T-cell (primary cell): ENCODE results near the gene CHURC1. TPM values are rescaled to one million over a fixed set of nuclear protein-coding genes. Genes with fewer than 3 reads are reported as not detected.
A peak's percentile ranks its signal among the peaks of the same experiment; 100 is the strongest.

Experiments
- ATAC-seq, 4 experiments: fragments of 200-7000 bp in 3 of 4; fragments of 150-1000 bp in 1 of 4; cut with Tn5 transposase; replicated peaks in 1 of 4; 1 replicate in 3 of 4; 2 replicates in 1 of 4; pipeline ENCODE4 v1.10.0; 2021; ENCODE audit warnings: moderate library complexity in 3 of 4, mild to moderate bottlenecking in 2 of 4, moderate number of reproducible peaks in 1 of 4
- CTCF ChIA-PET, 2 donors: fragments of 300-600 bp; sonication (Branson Sonifier 250); formaldehyde crosslinking; loops; one replicate each; lab custom pipeline; 2022; ENCODE audit warnings: antibody characterized with exemption in 2 of 2; lab: Charles Lee
- POLR2A ChIA-PET, 2 donors: fragments of 300-600 bp; sonication (Branson Sonifier 250); formaldehyde crosslinking; loops; one replicate each; lab custom pipeline; 2022; ENCODE audit warnings: antibody characterized with exemption in 2 of 2; lab: Charles Lee
- DNase-seq, 35 experiments: peaks; one replicate each; pipeline versions ENCODE4 v3.0.0 to v3.0.0-alpha.2; 2013 to 2023
- H3K27ac ChIP-seq: one replicate; pipeline ENCODE4 v1.5.1; 2013; ENCODE audit warnings: low read length
- H3K27me3 ChIP-seq, 2 experiments: replicated peaks in 1 of 2; 1 replicate in 1 of 2; 2 replicates in 1 of 2; pipeline versions ENCODE4 v1.6.1 to v1.7.0; 2013; ENCODE audit warnings: low read length in 1 of 2, mixed read lengths in 1 of 2; ENCODE audit not compliant: control insufficient read depth in 2 of 2, insufficient read depth in 2 of 2; ENCODE audit errors: extremely low read depth in 1 of 2
- H3K36me3 ChIP-seq, 2 donors: 1 replicate in 1 of 2; 2 replicates in 1 of 2; pipeline versions ENCODE4 v1.6.1 to v1.7.0; 2013; ENCODE audit warnings: low read length in 1 of 2; ENCODE audit not compliant: control insufficient read depth in 2 of 2, insufficient read depth in 1 of 2; ENCODE audit errors: extremely low read depth in 1 of 2
- H3K4me1 ChIP-seq, 2 experiments: 1 replicate in 1 of 2; 2 replicates in 1 of 2; pipeline versions ENCODE4 v1.6.1 to v1.7.0; 2013; ENCODE audit warnings: low read length in 2 of 2, mixed read lengths in 1 of 2; ENCODE audit not compliant: insufficient read depth in 2 of 2, control insufficient read depth in 1 of 2; ENCODE audit errors: extremely low read depth in 1 of 2
- H3K4me3 ChIP-seq, 2 donors: 1 replicate in 1 of 2; 2 replicates in 1 of 2; pipeline versions ENCODE4 v1.5.1 to v1.7.0; 2013; ENCODE audit warnings: mild to moderate bottlenecking in 2 of 2, low read length in 1 of 2, moderate library complexity in 1 of 2; ENCODE audit not compliant: control insufficient read depth in 1 of 2; ENCODE audit errors: extremely low read depth in 1 of 2
- H3K9me3 ChIP-seq: 2 replicates; pipeline ENCODE4 v1.7.0; 2013
- H3K27ac Mint-ChIP-seq, 2 donors: one replicate each; pipeline ENCODE4 v1.8.0; 2020 to 2021; ENCODE audit warnings: mild to moderate bottlenecking in 2 of 2, mixed read lengths in 2 of 2
- H3K27me3 Mint-ChIP-seq, 2 donors: one replicate each; pipeline ENCODE4 v1.8.0; 2021 to 2022; ENCODE audit warnings: mixed read lengths in 2 of 2
- H3K36me3 Mint-ChIP-seq: one replicate; pipeline ENCODE4 v1.8.0; 2021; ENCODE audit warnings: mixed read lengths
- H3K4me1 Mint-ChIP-seq, 3 donors: one replicate each; pipeline ENCODE4 v1.8.0; 2020 to 2022; ENCODE audit warnings: mixed read lengths in 3 of 3, mild to moderate bottlenecking in 1 of 3
- H3K4me3 Mint-ChIP-seq, 3 donors: one replicate each; pipeline ENCODE4 v1.8.0; 2020 to 2022; ENCODE audit warnings: mild to moderate bottlenecking in 3 of 3, mixed read lengths in 3 of 3, moderate library complexity in 3 of 3
- H3K9me3 Mint-ChIP-seq, 3 donors: one replicate each; pipeline ENCODE4 v1.8.0; 2020 to 2022; ENCODE audit warnings: mixed read lengths in 3 of 3
- WGBS: methylation state at CpG from one replicate; pipeline ENCODE4 v1.1.5; 2013; ENCODE audit warnings: missing lambda C conversion rate; ENCODE audit not compliant: insufficient coverage; 5-methylcytosine and 5-hydroxymethylcytosine counted together
- total RNA-seq, 35 experiments: library from RNA in 6 of 35; stranded (reverse) in 6 of 35; fragments of 120-200 nt in 1 of 35; gene quantifications; one replicate each; pipeline versions ENCODE4 v1.2.1 to v1.2.4 and lab custom pipeline; 2013 to 2026

The CHURC1 gene
- total RNA-seq, 5 donors from 2014 or later (not counting 1 experiment from before 2014, with no cell fraction given) = 57.6 to 99.7 (median 91.1) TPM

DNA sequence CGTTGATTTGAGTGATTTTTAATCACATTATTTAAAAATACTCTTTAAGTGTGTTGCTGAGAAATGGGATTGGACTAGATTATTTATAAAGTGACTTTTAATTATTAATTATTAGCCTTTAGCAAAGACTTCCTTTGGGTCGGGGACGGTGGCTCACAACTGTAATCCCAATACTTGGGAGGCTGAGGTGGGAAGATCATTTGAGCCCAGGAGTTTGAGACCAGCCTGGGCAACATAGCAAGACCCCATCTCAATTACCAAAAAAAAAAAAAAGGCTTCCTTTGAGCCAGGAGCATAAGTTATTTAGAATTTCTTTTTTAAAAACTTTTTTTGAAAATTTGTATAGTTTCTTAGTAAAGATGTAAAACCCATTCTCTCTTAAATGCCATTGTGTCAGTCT is 8.8 kb downstream of the CHURC1 start:
- Mint-ChIP-seq H3K36me3 (peaks cover 40% of the 10 kb centered on the region), H3K27me3 (no peaks in the 10 kb centered on the region), H3K4me3 (no peak overlapping the region), H3K27ac (no peak overlapping the region), H3K9me3 (no peaks in the 10 kb centered on the region), H3K4me1 (peaks cover 68 to 70% (median 68%) of the 10 kb centered on the region in 3 donors)
- ATAC-seq (no peak), DNase-seq (no peak)
- Histone ChIP-seq H3K4me1 (peaks cover 21 to 22% of the 10 kb centered on the region in 2 experiments), H3K36me3 (peaks cover 0 to 44% of the 10 kb centered on the region in 2 donors), H3K4me3 (no peak overlapping the region), H3K27ac (no peak overlapping the region), H3K9me3 (no peaks in the 10 kb centered on the region), H3K27me3 (no peaks in the 10 kb centered on the region)
- WGBS = no CpG with 5 or more reads among the region's 3 CpGs
- ChIA-PET POLR2A (interaction anchor here (0.7 to 3.8 kb wide), 2 partner anchors 8 kb away, joined by 3 to 20 read pairs; partner anchors contain the start of gene CHURC1 (in 1 of the 2)), CTCF (interaction anchor here (0.6 to 2.5 kb wide), 4 partner anchors 8 to 45 kb away, joined by 3 to 10 read pairs (median 4); no protein-coding TSS in a partner anchor)

- DNase-seq = no peak
- Histone ChIP-seq H3K27ac (peak overlapping the region; percentile 82), H3K4me1 (peaks cover 38 to 48% of the 10 kb centered on the region in 2 experiments), H3K36me3 (peaks cover 0 to 58% of the 10 kb centered on the region in 2 donors), H3K9me3 (no peaks in the 10 kb centered on the region), H3K4me3 (no peak overlapping the region), H3K27me3 (no peaks in the 10 kb centered on the region)
- ChIA-PET POLR2A (interaction anchor here (0.6 to 3.8 kb wide), 4 partner anchors 12 to 384 kb away, joined by 3 to 20 read pairs (median 7); partner anchors contain the start of gene CHURC1 (in 2 of the 2)), CTCF (interaction anchor here (1.3 to 1.6 kb wide), 3 partner anchors 7 to 11 kb away, joined by 3 to 13 read pairs (median 4); partner anchors contain the start of gene CHURC1 (in 1 of the 2))
- WGBS = no CpG with 5 or more reads among the region's 4 CpGs
- H3K36me3 Mint-ChIP-seq = peaks cover 39% of the 10 kb centered on the region
- H3K4me3 Mint-ChIP-seq = peak overlapping the region in 1 of 3 donors; percentile 24
- peaks cover 37 to 43% (median 38%) of the 10 kb centered on the region in 3 donors for H3K4me1 Mint-ChIP-seq
- no peaks in the 10 kb centered on the region for H3K9me3 Mint-ChIP-seq
- ATAC-seq = no peak
- H3K27me3 Mint-ChIP-seq = no peaks in the 10 kb centered on the region
- peak overlapping the region; percentile 75 to 83 for H3K27ac Mint-ChIP-seq
Measured at GRCh38 chr14:64926398-64926995, 12.2 kb downstream of the CHURC1 start.

DNA sequence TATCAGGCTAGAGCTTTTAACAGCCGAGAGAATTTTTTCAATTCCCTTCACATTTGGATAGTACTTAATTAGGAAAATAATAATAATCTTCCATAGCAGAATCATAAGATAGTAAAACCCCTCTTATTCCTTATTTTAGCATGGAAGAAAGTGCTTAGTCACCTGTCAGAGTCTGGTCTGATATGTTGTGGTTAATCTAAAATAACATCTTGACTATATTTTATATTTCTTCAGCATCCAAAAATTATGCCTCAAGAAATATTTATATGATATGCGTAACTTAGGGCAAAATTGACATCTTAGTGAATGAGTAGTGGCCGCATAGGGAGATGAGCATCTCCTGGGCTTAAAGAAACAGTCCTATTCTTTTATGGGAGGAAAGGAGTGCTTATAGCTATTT is 12.8 kb downstream of the CHURC1 start:
- Mint-ChIP-seq H3K27me3 (no peaks in the 10 kb centered on the region), H3K4me1 (peaks cover 32 to 37% (median 35%) of the 10 kb centered on the region in 3 donors), H3K36me3 (peaks cover 35% of the 10 kb centered on the region), H3K4me3 (no peak overlapping the region), H3K27ac (peak overlapping the region; percentile 75 to 83), H3K9me3 (no peaks in the 10 kb centered on the region)
- ChIA-PET CTCF (interaction anchor here (0.7 to 1.6 kb wide), 4 partner anchors 8 to 12 kb away, joined by 3 to 13 read pairs (median 4); partner anchors contain the start of gene CHURC1 (in 1 of the 2)), POLR2A (interaction anchor here (0.7 to 2.4 kb wide), 2 partner anchors 12 to 45 kb away, joined by 3 to 10 read pairs; partner anchors contain the start of gene CHURC1 (in 1 of the 2))
- ATAC-seq = no peak
- peaks cover 0 to 60% of the 10 kb centered on the region in 2 donors for H3K36me3 ChIP-seq
- H3K4me3 ChIP-seq = no peak overlapping the region
- no peaks in the 10 kb centered on the region for H3K27me3 ChIP-seq
- no peak for DNase-seq
- H3K4me1 ChIP-seq = peaks cover 38 to 52% of the 10 kb centered on the region in 2 experiments
- no peaks in the 10 kb centered on the region for H3K9me3 ChIP-seq
- peak overlapping the region; percentile 82 for H3K27ac ChIP-seq
- WGBS = 90% methylated on average over 2 of the region's 3 CpGs

GRCh38 chr14:64928239-64929013 is 14.2 kb downstream of the CHURC1 start:
- WGBS = 20% methylated on average over 3 of the region's 7 CpGs
- peaks cover 32 to 33% (median 32%) of the 10 kb centered on the region in 3 donors for H3K4me1 Mint-ChIP-seq
- H3K27me3 ChIP-seq = no peaks in the 10 kb centered on the region
- H3K36me3 Mint-ChIP-seq = peaks cover 43% of the 10 kb centered on the region
- peak in 4 of 35 experiments; percentile 3 to 60 (median 15) for DNase-seq
- H3K4me1 ChIP-seq = peaks cover 38 to 52% of the 10 kb centered on the region in 2 experiments
- no peaks in the 10 kb centered on the region for H3K27me3 Mint-ChIP-seq
- no peak overlapping the region for H3K4me3 Mint-ChIP-seq
- ChIA-PET CTCF (interaction anchor here in 1 of 2 donors (0.7 to 1.6 kb wide), 2 partner anchors 13 to 48 kb away, joined by 3 to 13 read pairs; partner anchors contain the start of gene CHURC1), POLR2A (interaction anchor here in 1 of 2 donors (0.6 to 2.4 kb wide), 2 partner anchors 14 to 28 kb away, joined by 10 to 14 read pairs; partner anchors contain the start of gene CHURC1)
- no peaks in the 10 kb centered on the region for H3K9me3 Mint-ChIP-seq
- no peak overlapping the region for H3K27ac Mint-ChIP-seq
- H3K9me3 ChIP-seq = no peaks in the 10 kb centered on the region
- peak overlapping the region; percentile 20 to 30 for H3K4me3 ChIP-seq
- peaks cover 0 to 71% of the 10 kb centered on the region in 2 donors for H3K36me3 ChIP-seq
- ATAC-seq = peak; percentile 76 to 86 (median 82)
- H3K27ac ChIP-seq = peak overlapping the region; percentile 82

GRCh38 chr14:64929014-64929359 is 14.7 kb downstream of the CHURC1 start:
- Histone ChIP-seq H3K36me3 (peaks cover 0 to 74% of the 10 kb centered on the region in 2 donors), H3K4me3 (peak overlapping the region; percentile 18 to 20), H3K4me1 (peaks cover 38 to 51% of the 10 kb centered on the region in 2 experiments), H3K27me3 (no peaks in the 10 kb centered on the region), H3K27ac (peak overlapping the region; percentile 82), H3K9me3 (no peaks in the 10 kb centered on the region)
- H3K4me1 Mint-ChIP-seq = peaks cover 28 to 32% (median 29%) of the 10 kb centered on the region in 3 donors
- peaks cover 43% of the 10 kb centered on the region for H3K36me3 Mint-ChIP-seq
- ATAC-seq (no peak), DNase-seq (peak in 6 of 35 experiments; percentile 6 to 42 (median 14))
- H3K27me3 Mint-ChIP-seq = no peaks in the 10 kb centered on the region
- H3K9me3 Mint-ChIP-seq = no peaks in the 10 kb centered on the region
- no peak overlapping the region for H3K27ac Mint-ChIP-seq
- ChIA-PET POLR2A (interaction anchor here in 1 of 2 donors (0.6 kb wide), 1 partner anchor 28 kb away, joined by 14 read pairs; no protein-coding TSS in a partner anchor), CTCF (no interaction called here)
- 46% methylated on average over 3 of the region's 3 CpGs for WGBS
- no peak overlapping the region for H3K4me3 Mint-ChIP-seq
